SH-SY5Y (cell line): ENCODE results near the gene TUBG2.

Experiments
- GATA2 ChIP-seq: IDR thresholded peaks from 2 replicates; pipeline ENCODE4 v1.6.1; 2011; ENCODE audit warnings: mild to moderate bottlenecking, low read depth, low read length
- GATA3 ChIP-seq: IDR thresholded peaks from 2 replicates; pipeline ENCODE4 v1.6.1; 2011; ENCODE audit warnings: low read depth, mild to moderate bottlenecking, low read length, moderate library complexity

DNA sequence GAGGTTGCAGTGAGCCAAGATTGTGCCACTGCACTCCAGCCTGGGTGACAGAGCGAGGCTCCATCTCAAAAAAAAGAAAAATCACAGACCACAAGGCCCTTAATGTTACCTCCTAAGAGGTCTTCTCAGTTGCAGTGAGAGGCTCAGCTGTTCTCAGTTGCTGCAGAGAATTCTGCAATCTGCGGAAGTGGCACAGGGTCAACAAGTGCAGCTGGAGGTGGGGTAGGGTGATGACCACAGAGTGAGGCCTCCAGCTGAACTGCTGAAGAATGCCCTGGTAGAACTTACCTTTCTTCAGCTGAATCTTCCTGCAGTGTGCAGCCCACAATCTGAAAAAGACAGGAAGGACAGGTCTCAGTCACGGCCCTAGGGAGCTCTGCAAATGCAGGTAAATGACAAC lies 49.5 kb downstream of the TUBG2 start:
- TF ChIP-seq GATA2 (no peak), GATA3 (no peak)
